ENCODE measurements around the gene ZFP36L2. TPM values are rescaled to one million over a fixed set of nuclear protein-coding genes. Genes with fewer than 3 reads are reported as not detected.

ZFP36L2 gene
- total and polyA plus RNA-seq, 9 donors, result 115 to 369 (median 232) TPM

GRCh38 chr2:43218155-43218701 is 8.2 kb downstream of the ZFP36L2 start:
- Histone ChIP-seq H3K27ac (peak overlapping the region; percentile 38 to 90), H3K4me3 (peak overlapping the region; percentile 35), H3K9me3 (no peaks in the 10 kb centered on the region), H3K27me3 (no peaks in the 10 kb centered on the region), H3K4me1 (ENCODE audit: insufficient read depth) (peaks cover 27% of the 10 kb centered on the region), H3K36me3 (no peaks in the 10 kb centered on the region)
- DNase-seq, result peak; percentile 49 to 55 (median 54)
- 2 to 6% (median 3%) methylated on average over 13 of the region's 13 CpGs for WGBS, 3 donors
- intact Hi-C loops (cut with DNase I), result loop anchor here in 3 of 4 donors (5.0 to 10.0 kb wide), 3 partner anchors 41 to 191 kb away; no protein-coding TSS in a partner anchor
- TF ChIP-seq POLR2A (IDR thresholded peaks at IDR 0.05) (no peak), EP300 (IDR thresholded peaks at IDR 0.05) (no peak)
- TF ChIP-seq, protein P1, sequence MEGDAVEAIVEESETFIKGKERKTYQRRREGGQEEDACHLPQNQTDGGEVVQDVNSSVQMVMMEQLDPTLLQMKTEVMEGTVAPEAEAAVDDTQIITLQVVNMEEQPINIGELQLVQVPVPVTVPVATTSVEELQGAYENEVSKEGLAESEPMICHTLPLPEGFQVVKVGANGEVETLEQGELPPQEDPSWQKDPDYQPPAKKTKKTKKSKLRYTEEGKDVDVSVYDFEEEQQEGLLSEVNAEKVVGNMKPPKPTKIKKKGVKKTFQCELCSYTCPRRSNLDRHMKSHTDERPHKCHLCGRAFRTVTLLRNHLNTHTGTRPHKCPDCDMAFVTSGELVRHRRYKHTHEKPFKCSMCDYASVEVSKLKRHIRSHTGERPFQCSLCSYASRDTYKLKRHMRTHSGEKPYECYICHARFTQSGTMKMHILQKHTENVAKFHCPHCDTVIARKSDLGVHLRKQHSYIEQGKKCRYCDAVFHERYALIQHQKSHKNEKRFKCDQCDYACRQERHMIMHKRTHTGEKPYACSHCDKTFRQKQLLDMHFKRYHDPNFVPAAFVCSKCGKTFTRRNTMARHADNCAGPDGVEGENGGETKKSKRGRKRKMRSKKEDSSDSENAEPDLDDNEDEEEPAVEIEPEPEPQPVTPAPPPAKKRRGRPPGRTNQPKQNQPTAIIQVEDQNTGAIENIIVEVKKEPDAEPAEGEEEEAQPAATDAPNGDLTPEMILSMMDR (IDR thresholded peaks at IDR 0.05), result no peak

GRCh38 chr2:43217228-43218154 is 8.9 kb downstream of the ZFP36L2 start:
- WGBS, 3 donors, result 27 to 30% (median 29%) methylated on average over 11 of the region's 11 CpGs
- H3K27ac ChIP-seq, result peak overlapping the region; percentile 22 to 90
- no peaks in the 10 kb centered on the region for H3K27me3 ChIP-seq
- no peaks in the 10 kb centered on the region for H3K9me3 ChIP-seq
- intact Hi-C loops (cut with DNase I), result loop anchor here in 3 of 4 donors (5.0 to 10.0 kb wide), 3 partner anchors 40 to 190 kb away; no protein-coding TSS in a partner anchor
- TF ChIP-seq, protein P1 (IDR thresholded peaks at IDR 0.05), result no peak
- DNase-seq, result peak in 4 of 5 donors; percentile 39 to 59 (median 44)
- H3K36me3 ChIP-seq, result no peaks in the 10 kb centered on the region
- H3K4me1 ChIP-seq (ENCODE audit: insufficient read depth), result peaks cover 27% of the 10 kb centered on the region
- no peak overlapping the region for H3K4me3 ChIP-seq

DNA sequence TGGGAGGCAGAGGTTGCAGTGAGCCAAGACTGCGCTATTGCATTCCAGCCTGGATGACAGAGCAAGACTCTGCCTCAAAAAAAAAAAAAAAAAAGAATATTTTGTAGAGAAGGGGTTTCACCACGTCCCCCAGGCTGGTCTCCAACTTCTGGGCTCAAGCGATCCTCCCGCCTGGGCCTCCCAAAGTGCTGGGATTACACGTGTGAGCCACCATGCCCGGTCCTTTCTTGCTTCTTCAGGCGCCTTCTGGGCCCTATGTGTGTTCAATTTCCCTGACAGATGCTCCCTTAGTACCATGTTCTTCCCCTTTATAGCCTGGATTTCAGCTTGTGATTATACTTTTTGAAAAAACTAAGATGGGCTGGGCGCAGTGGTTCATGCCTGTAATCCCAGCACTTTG is 9.8 kb downstream of the ZFP36L2 start:
- intact Hi-C loops (cut with DNase I), result loop anchor here in 3 of 4 donors (5.0 to 10.0 kb wide), 3 partner anchors 39 to 189 kb away; no protein-coding TSS in a partner anchor
- H3K36me3 ChIP-seq, result no peaks in the 10 kb centered on the region
- 89 to 96% (median 94%) methylated on average over 8 of the region's 8 CpGs for WGBS, 3 donors
- H3K27me3 ChIP-seq, result no peaks in the 10 kb centered on the region
- H3K4me1 ChIP-seq (ENCODE audit: insufficient read depth), result peaks cover 25% of the 10 kb centered on the region
- TF ChIP-seq, protein P1 (IDR thresholded peaks at IDR 0.05), result no peak
- TF ChIP-seq POLR2A (IDR thresholded peaks at IDR 0.05) (no peak), EP300 (IDR thresholded peaks at IDR 0.05) (no peak)
- no peaks in the 10 kb centered on the region for H3K9me3 ChIP-seq
- no peak for DNase-seq
- no peak overlapping the region for H3K27ac ChIP-seq
- no peak overlapping the region for H3K4me3 ChIP-seq

GRCh38 chr2:43215673-43216255 is 10.6 kb downstream of the ZFP36L2 start:
- Histone ChIP-seq H3K27ac (peak overlapping the region in 1 of 2 donors; percentile 23), H3K4me3 (no peak overlapping the region), H3K36me3 (no peaks in the 10 kb centered on the region), H3K9me3 (no peaks in the 10 kb centered on the region), H3K27me3 (no peaks in the 10 kb centered on the region), H3K4me1 (ENCODE audit: insufficient read depth) (peaks cover 24% of the 10 kb centered on the region)
- TF ChIP-seq POLR2A (IDR thresholded peaks at IDR 0.05) (no peak), EP300 (IDR thresholded peaks at IDR 0.05) (no peak)
- TF ChIP-seq, protein P1 (IDR thresholded peaks at IDR 0.05), result no peak
- whole genome bisulfite sequencing, 3 donors, result 77 to 80% (median 79%) methylated on average over 6 of the region's 6 CpGs
- no peak for DNase-seq
- intact Hi-C loops (cut with DNase I), result loop anchor here in 3 of 4 donors (5.0 to 10.0 kb wide), 3 partner anchors 38 to 188 kb away; no protein-coding TSS in a partner anchor
